Measurements from ENCODE around the gene HMG20A.
"Not testable (repeated sequence)": the region's sequence is repeated elsewhere in the genome, so short reads cannot be mapped to it uniquely, and the experiment has no call there.

HMG20A gene

GRCh38 chr15:77406173-77406759 lies 14.4 kb upstream of the HMG20A start:
- H3K9me3 ChIP-seq (ENCODE audit: control insufficient read depth in 5 of 5, low read length in 5 of 5); H3K4me3 ChIP-seq (ENCODE audit: low read depth in 1 of 5, low read length in 5 of 5); H3K27ac ChIP-seq (ENCODE audit: low read depth, low read length); H3K27me3 ChIP-seq (ENCODE audit: control insufficient read depth in 5 of 5, insufficient read depth in 4 of 5, low read length in 5 of 5); H3K36me3 ChIP-seq (ENCODE audit: control insufficient read depth in 5 of 5, insufficient read depth in 5 of 5, low read length in 5 of 5); H3K9ac ChIP-seq (ENCODE audit: low read length in 5 of 5): not testable (repeated sequence)
- H3K4me1 ChIP-seq (ENCODE audit: control insufficient read depth in 5 of 5, insufficient read depth in 5 of 5, low read length in 5 of 5) = peaks cover 0 to 23% (median 13%) of the 10 kb centered on the region in 5 donors

DNA sequence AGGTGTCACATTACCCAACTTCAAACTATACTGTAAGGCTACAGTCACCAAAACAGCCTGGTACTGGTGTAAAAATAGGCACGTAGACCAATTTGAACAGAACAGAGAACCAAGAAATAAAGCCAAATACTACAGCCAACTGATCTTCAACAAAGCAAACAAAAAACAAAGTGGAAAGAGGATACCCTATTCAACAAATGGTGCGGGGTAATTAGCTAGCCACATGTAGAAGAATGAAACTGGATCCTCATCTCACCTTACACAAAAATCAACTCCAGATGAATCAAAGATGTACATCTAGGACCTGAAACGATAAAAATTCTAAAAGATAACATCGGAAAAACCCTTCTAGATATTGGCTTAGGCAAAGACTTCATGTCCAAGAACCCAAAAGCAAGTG lies 13.8 kb upstream of the HMG20A start:
- H3K4me3 ChIP-seq (ENCODE audit: low read depth in 1 of 5, low read length in 5 of 5) = no peak overlapping the region
- peaks cover 0 to 26% (median 13%) of the 10 kb centered on the region in 5 donors for H3K4me1 ChIP-seq (ENCODE audit: control insufficient read depth in 5 of 5, insufficient read depth in 5 of 5, low read length in 5 of 5)
- no peak overlapping the region for H3K27ac ChIP-seq (ENCODE audit: low read depth, low read length)
- H3K9me3 ChIP-seq (ENCODE audit: control insufficient read depth in 5 of 5, low read length in 5 of 5) = no peaks in the 10 kb centered on the region
- no peak overlapping the region for H3K9ac ChIP-seq (ENCODE audit: low read length in 5 of 5)
- no peaks in the 10 kb centered on the region for H3K36me3 ChIP-seq (ENCODE audit: control insufficient read depth in 5 of 5, insufficient read depth in 5 of 5, low read length in 5 of 5)
- H3K27me3 ChIP-seq (ENCODE audit: control insufficient read depth in 5 of 5, insufficient read depth in 4 of 5, low read length in 5 of 5) = no peaks in the 10 kb centered on the region

GRCh38 chr15:77409259-77410156 lies 11.2 kb upstream of the HMG20A start:
- Histone ChIP-seq H3K27me3 (ENCODE audit: control insufficient read depth in 5 of 5, insufficient read depth in 4 of 5, low read length in 5 of 5) (no peaks in the 10 kb centered on the region), H3K36me3 (ENCODE audit: control insufficient read depth in 5 of 5, insufficient read depth in 5 of 5, low read length in 5 of 5) (no peaks in the 10 kb centered on the region), H3K4me3 (ENCODE audit: low read depth in 1 of 5, low read length in 5 of 5) (no peak overlapping the region), H3K9me3 (ENCODE audit: control insufficient read depth in 5 of 5, low read length in 5 of 5) (no peaks in the 10 kb centered on the region), H3K27ac (ENCODE audit: low read depth, low read length) (no peak overlapping the region), H3K4me1 (ENCODE audit: control insufficient read depth in 5 of 5, insufficient read depth in 5 of 5, low read length in 5 of 5) (peaks cover 0 to 37% (median 16%) of the 10 kb centered on the region in 5 donors), H3K9ac (ENCODE audit: low read length in 5 of 5) (no peak overlapping the region)

- not testable (repeated sequence) for H3K27ac ChIP-seq (ENCODE audit: low read depth, low read length); H3K9ac ChIP-seq (ENCODE audit: low read length in 5 of 5); H3K9me3 ChIP-seq (ENCODE audit: control insufficient read depth in 5 of 5, low read length in 5 of 5); H3K36me3 ChIP-seq (ENCODE audit: control insufficient read depth in 5 of 5, insufficient read depth in 5 of 5, low read length in 5 of 5); H3K27me3 ChIP-seq (ENCODE audit: control insufficient read depth in 5 of 5, insufficient read depth in 4 of 5, low read length in 5 of 5); H3K4me3 ChIP-seq (ENCODE audit: low read depth in 1 of 5, low read length in 5 of 5)
- peaks cover 0 to 41% (median 17%) of the 10 kb centered on the region in 5 donors for H3K4me1 ChIP-seq (ENCODE audit: control insufficient read depth in 5 of 5, insufficient read depth in 5 of 5, low read length in 5 of 5)
These were observed 10.6 kb upstream of the HMG20A start for GRCh38 chr15:77410157-77410500.

DNA sequence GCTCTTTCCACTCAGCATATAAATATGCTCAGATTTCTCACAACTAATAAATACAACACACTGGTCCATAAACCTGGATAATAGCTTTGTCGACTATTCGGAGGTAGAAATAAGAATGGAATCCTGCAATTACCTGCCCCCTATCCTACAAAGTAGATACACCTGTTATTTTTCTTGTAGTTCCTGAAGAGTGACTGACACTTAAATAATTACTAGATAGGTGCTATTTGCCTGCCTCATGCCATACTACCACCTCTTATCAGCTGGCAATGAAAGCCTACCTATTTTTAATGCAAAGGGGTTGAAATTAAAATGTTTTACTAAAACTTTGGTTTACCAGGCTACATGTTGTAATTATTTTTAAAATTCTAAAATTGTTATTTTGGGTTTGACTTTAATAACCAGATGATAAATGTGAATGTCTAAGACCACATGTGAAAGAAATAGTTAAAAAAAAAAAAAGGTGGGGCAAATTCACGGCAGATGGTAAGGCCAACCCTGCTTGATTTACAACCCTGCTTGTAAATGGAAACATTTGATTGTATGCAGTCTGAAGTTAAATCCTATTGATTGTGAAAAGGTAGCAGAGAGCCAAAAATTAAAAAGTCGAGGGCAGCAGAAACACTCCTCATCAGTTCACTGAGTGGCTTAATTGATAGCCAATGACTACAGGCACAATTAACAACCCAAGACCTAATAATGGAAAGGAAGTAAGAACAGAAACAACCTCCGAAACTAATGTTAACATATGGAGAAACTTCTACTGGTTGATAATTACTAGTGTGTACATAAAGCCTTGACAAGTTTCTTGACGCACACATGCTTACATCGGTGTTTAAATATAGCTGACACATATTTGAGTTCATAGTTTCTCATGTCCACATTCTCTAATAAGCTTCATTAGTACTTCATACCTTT lies 9.7 kb upstream of the HMG20A start:
- no peaks in the 10 kb centered on the region for H3K9me3 ChIP-seq (ENCODE audit: control insufficient read depth in 5 of 5, low read length in 5 of 5)
- no peak overlapping the region for H3K4me3 ChIP-seq (ENCODE audit: low read depth in 1 of 5, low read length in 5 of 5)
- H3K27me3 ChIP-seq (ENCODE audit: control insufficient read depth in 5 of 5, insufficient read depth in 4 of 5, low read length in 5 of 5) = no peaks in the 10 kb centered on the region
- H3K4me1 ChIP-seq (ENCODE audit: control insufficient read depth in 5 of 5, insufficient read depth in 5 of 5, low read length in 5 of 5) = peaks cover 0 to 49% (median 25%) of the 10 kb centered on the region in 5 donors
- no peaks in the 10 kb centered on the region for H3K36me3 ChIP-seq (ENCODE audit: control insufficient read depth in 5 of 5, insufficient read depth in 5 of 5, low read length in 5 of 5)
- no peak overlapping the region for H3K27ac ChIP-seq (ENCODE audit: low read depth, low read length)
- no peak overlapping the region for H3K9ac ChIP-seq (ENCODE audit: low read length in 5 of 5)

- H3K9ac ChIP-seq (ENCODE audit: low read length in 5 of 5) = no peak overlapping the region
- H3K27ac ChIP-seq (ENCODE audit: low read depth, low read length) = no peak overlapping the region
- H3K9me3 ChIP-seq (ENCODE audit: control insufficient read depth in 5 of 5, low read length in 5 of 5) = no peaks in the 10 kb centered on the region
- H3K36me3 ChIP-seq (ENCODE audit: control insufficient read depth in 5 of 5, insufficient read depth in 5 of 5, low read length in 5 of 5) = no peaks in the 10 kb centered on the region
- no peaks in the 10 kb centered on the region for H3K27me3 ChIP-seq (ENCODE audit: control insufficient read depth in 5 of 5, insufficient read depth in 4 of 5, low read length in 5 of 5)
- peaks cover 0 to 55% (median 31%) of the 10 kb centered on the region in 5 donors for H3K4me1 ChIP-seq (ENCODE audit: control insufficient read depth in 5 of 5, insufficient read depth in 5 of 5, low read length in 5 of 5)
- no peak overlapping the region for H3K4me3 ChIP-seq (ENCODE audit: low read depth in 1 of 5, low read length in 5 of 5)
These were observed 9.1 kb upstream of the HMG20A start for GRCh38 chr15:77411619-77411976.

GRCh38 chr15:77412972-77413698 lies 7.6 kb upstream of the HMG20A start:
- Histone ChIP-seq H3K36me3 (ENCODE audit: control insufficient read depth in 5 of 5, insufficient read depth in 5 of 5, low read length in 5 of 5) (no peaks in the 10 kb centered on the region), H3K9me3 (ENCODE audit: control insufficient read depth in 5 of 5, low read length in 5 of 5) (no peaks in the 10 kb centered on the region), H3K9ac (ENCODE audit: low read length in 5 of 5) (no peak overlapping the region), H3K4me3 (ENCODE audit: low read depth in 1 of 5, low read length in 5 of 5) (no peak overlapping the region), H3K27ac (ENCODE audit: low read depth, low read length) (no peak overlapping the region), H3K4me1 (ENCODE audit: control insufficient read depth in 5 of 5, insufficient read depth in 5 of 5, low read length in 5 of 5) (peaks cover 0 to 67% (median 45%) of the 10 kb centered on the region in 5 donors), H3K27me3 (ENCODE audit: control insufficient read depth in 5 of 5, insufficient read depth in 4 of 5, low read length in 5 of 5) (no peaks in the 10 kb centered on the region)

GRCh38 chr15:77413699-77414349 lies 6.9 kb upstream of the HMG20A start:
- no peaks in the 10 kb centered on the region for H3K36me3 ChIP-seq (ENCODE audit: control insufficient read depth in 5 of 5, insufficient read depth in 5 of 5, low read length in 5 of 5)
- H3K27me3 ChIP-seq (ENCODE audit: control insufficient read depth in 5 of 5, insufficient read depth in 4 of 5, low read length in 5 of 5) = no peaks in the 10 kb centered on the region
- H3K27ac ChIP-seq (ENCODE audit: low read depth, low read length) = no peak overlapping the region
- no peak overlapping the region for H3K9ac ChIP-seq (ENCODE audit: low read length in 5 of 5)
- no peak overlapping the region for H3K4me3 ChIP-seq (ENCODE audit: low read depth in 1 of 5, low read length in 5 of 5)
- H3K4me1 ChIP-seq (ENCODE audit: control insufficient read depth in 5 of 5, insufficient read depth in 5 of 5, low read length in 5 of 5) = peaks cover 0 to 71% (median 52%) of the 10 kb centered on the region in 5 donors
- no peaks in the 10 kb centered on the region for H3K9me3 ChIP-seq (ENCODE audit: control insufficient read depth in 5 of 5, low read length in 5 of 5)

- Histone ChIP-seq H3K9me3 (ENCODE audit: control insufficient read depth in 5 of 5, low read length in 5 of 5) (no peaks in the 10 kb centered on the region), H3K27me3 (ENCODE audit: control insufficient read depth in 5 of 5, insufficient read depth in 4 of 5, low read length in 5 of 5) (no peaks in the 10 kb centered on the region), H3K9ac (ENCODE audit: low read length in 5 of 5) (no peak overlapping the region), H3K27ac (ENCODE audit: low read depth, low read length) (no peak overlapping the region), H3K4me3 (ENCODE audit: low read depth in 1 of 5, low read length in 5 of 5) (no peak overlapping the region), H3K4me1 (ENCODE audit: control insufficient read depth in 5 of 5, insufficient read depth in 5 of 5, low read length in 5 of 5) (peaks cover 0 to 63% (median 46%) of the 10 kb centered on the region in 5 donors), H3K36me3 (ENCODE audit: control insufficient read depth in 5 of 5, insufficient read depth in 5 of 5, low read length in 5 of 5) (no peaks in the 10 kb centered on the region)
These were observed 5.8 kb upstream of the HMG20A start for GRCh38 chr15:77414789-77415442.
